Measurements from ENCODE around the gene FREM1. TPM values are rescaled to one million over a fixed set of nuclear protein-coding genes. Genes with fewer than 3 reads are reported as not detected.

FREM1 gene
- total RNA-seq, 4 donors from 2014 or later = 3.3 to 7.1 (median 5.2) TPM

- 81 to 92% methylated on average over 1 of the region's 1 CpG for WGBS, 2 donors
- no peak for DNase-seq (ENCODE audit: low spot score in 2 of 2)
Measured at GRCh38 chr9:14830057-14830456, 80.2 kb downstream of the FREM1 start.

GRCh38 chr9:14829204-14829603 is 81.0 kb downstream of the FREM1 start:
- H3K4me1 ChIP-seq = no peaks in the 10 kb centered on the region
- H3K36me3 ChIP-seq = no peaks in the 10 kb centered on the region
- H3K4me3 ChIP-seq = no peak overlapping the region
- no peaks in the 10 kb centered on the region for H3K27me3 ChIP-seq
- no peak for DNase-seq (ENCODE audit: low spot score in 2 of 2)
- H3K27ac ChIP-seq = no peak overlapping the region
- TF ChIP-seq POLR2A (IDR thresholded peaks at IDR 0.05) = no peak
- TF ChIP-seq EP300 (IDR thresholded peaks at IDR 0.05) = no peak
- no peak for TF ChIP-seq CTCF (IDR thresholded peaks at IDR 0.05)
- no peaks in the 10 kb centered on the region for H3K9me3 ChIP-seq

More at GRCh38 chr9:14830057-14830456, 80.2 kb downstream of the FREM1 start:
- Histone ChIP-seq H3K4me3 (no peak overlapping the region), H3K27me3 (no peaks in the 10 kb centered on the region), H3K36me3 (no peaks in the 10 kb centered on the region), H3K27ac (no peak overlapping the region), H3K9me3 (no peaks in the 10 kb centered on the region), H3K4me1 (no peaks in the 10 kb centered on the region)
- TF ChIP-seq CTCF (IDR thresholded peaks at IDR 0.05) (no peak), EP300 (IDR thresholded peaks at IDR 0.05) (no peak)

- Histone ChIP-seq H3K9me3 (no peaks in the 10 kb centered on the region), H3K27ac (no peak overlapping the region), H3K4me1 (no peaks in the 10 kb centered on the region), H3K4me3 (no peak overlapping the region), H3K36me3 (peaks cover 0 to under 1% (median 0%) of the 10 kb centered on the region in 3 donors), H3K27me3 (no peaks in the 10 kb centered on the region)
- DNase-seq (ENCODE audit: low spot score in 2 of 2) = no peak
- 81 to 83% methylated on average over 2 to 3 of the region's 3 CpGs for WGBS, 2 donors
- TF ChIP-seq CTCF (IDR thresholded peaks at IDR 0.05) (no peak), POLR2A (IDR thresholded peaks at IDR 0.05) (no peak), EP300 (IDR thresholded peaks at IDR 0.05) (no peak)
Measured at GRCh38 chr9:14827805-14828204, 82.4 kb downstream of the FREM1 start.

- H3K4me1 ChIP-seq = no peaks in the 10 kb centered on the region
- H3K27ac ChIP-seq = no peak overlapping the region
- H3K27me3 ChIP-seq = no peaks in the 10 kb centered on the region
- no peak overlapping the region for H3K4me3 ChIP-seq
- H3K9me3 ChIP-seq = no peaks in the 10 kb centered on the region
- no peak for TF ChIP-seq CTCF (IDR thresholded peaks at IDR 0.05)
- no peak for TF ChIP-seq POLR2A (IDR thresholded peaks at IDR 0.05)
- TF ChIP-seq EP300 (IDR thresholded peaks at IDR 0.05) = no peak
- no peak for DNase-seq (ENCODE audit: low spot score in 2 of 2)
- H3K36me3 ChIP-seq = peaks cover 0 to 8% (median 0%) of the 10 kb centered on the region in 3 donors
- 87 to 90% methylated on average over 1 of the region's 1 CpG for WGBS, 2 donors
Measured at GRCh38 chr9:14824481-14824880, 85.7 kb downstream of the FREM1 start.

- Histone ChIP-seq H3K4me3 (no peak overlapping the region), H3K36me3 (peaks cover 0 to 8% (median 0%) of the 10 kb centered on the region in 3 donors), H3K9me3 (no peaks in the 10 kb centered on the region), H3K4me1 (no peaks in the 10 kb centered on the region), H3K27ac (no peak overlapping the region), H3K27me3 (no peaks in the 10 kb centered on the region)
- WGBS, 2 donors = 88 to 98% methylated on average over 2 of the region's 2 CpGs
- no peak for DNase-seq (ENCODE audit: low spot score in 2 of 2)
- TF ChIP-seq CTCF (IDR thresholded peaks at IDR 0.05) = no peak
- no peak for TF ChIP-seq EP300 (IDR thresholded peaks at IDR 0.05)
- no peak for TF ChIP-seq POLR2A (IDR thresholded peaks at IDR 0.05)
Measured at GRCh38 chr9:14823800-14824199, 86.4 kb downstream of the FREM1 start.

Measured in tibial nerve (tissue), 4 donors.